H1 (cell line): ENCODE data around the gene FAM163A. TPM values are rescaled to one million over a fixed set of nuclear protein-coding genes. Genes with fewer than 3 reads are reported as not detected.

Source experiments
- CTCF ChIA-PET: fragments of 300-600 bp; sonication (Branson Sonifier 250); formaldehyde crosslinking; loops from one replicate; lab custom pipeline; 2021; ENCODE audit not compliant: partially characterized antibody; lab: Charles Lee
- POLR2A ChIA-PET: fragments of 300-600 bp; sonication (Branson Sonifier 250); formaldehyde crosslinking; loops from one replicate; lab custom pipeline; 2021; ENCODE audit warnings: inconsistent platforms; ENCODE audit not compliant: partially characterized antibody; lab: Charles Lee
- DNase-seq, 2 experiments: peaks; one replicate each; pipeline versions ENCODE4 v3.0.0 to v3.0.0-alpha.2; 2010 to 2022; ENCODE audit warnings: low spot score in 2 of 2, low read depth in 1 of 2, mixed read lengths in 1 of 2
- FAIRE-seq: peaks from 2 replicates; lab custom pipeline; 2011; peaks lifted over from hg19 to GRCh38; lab: Jason Lieb, UNC
- H2AFZ ChIP-seq: 2 replicates; pipeline ENCODE4 v1.8.1; 2012; ENCODE audit warnings: low read length, inconsistent platforms
- H2AK5ac ChIP-seq: 2 replicates; pipeline ENCODE4 v1.6.1; 2013; ENCODE audit warnings: low read depth, low read length
- H2BK120ac ChIP-seq: replicated peaks from 2 replicates; pipeline ENCODE3; 2013; ENCODE audit warnings: low read depth, low read length, inconsistent platforms
- H2BK12ac ChIP-seq: 2 replicates; pipeline ENCODE4 v1.6.1; 2013; ENCODE audit warnings: low read depth, low read length
- H2BK15ac ChIP-seq: 2 replicates; pipeline ENCODE4 v1.6.1; 2013; ENCODE audit warnings: low read length
- H2BK20ac ChIP-seq: 2 replicates; pipeline ENCODE4 v1.6.1; 2013; ENCODE audit warnings: low read length
- H2BK5ac ChIP-seq: 2 replicates; pipeline ENCODE4 v1.6.1; 2013; ENCODE audit warnings: low read depth, low read length
- H3K14ac ChIP-seq: 2 replicates; pipeline ENCODE4 v1.6.1; 2013; ENCODE audit warnings: inconsistent platforms; ENCODE audit not compliant: insufficient read length
- H3K18ac ChIP-seq: 2 replicates; pipeline ENCODE4 v1.6.1; 2013; ENCODE audit warnings: low read length; ENCODE audit errors: extremely low read depth
- H3K23ac ChIP-seq: 2 replicates; pipeline ENCODE4 v1.6.1; 2013; ENCODE audit warnings: inconsistent platforms; ENCODE audit not compliant: insufficient read length
- H3K23me2 ChIP-seq: 2 replicates; pipeline ENCODE4 v1.6.1; 2013; ENCODE audit warnings: low read depth, low read length
- H3K27ac ChIP-seq: 2 replicates; pipeline ENCODE4 v1.6.1; 2011; ENCODE audit warnings: low read depth, low read length, inconsistent platforms
- H3K27me3 ChIP-seq, 4 experiments: replicated peaks in 1 of 4; 1 replicate in 1 of 4; 2 replicates in 3 of 4; pipeline versions ENCODE4 v1.6.1 to v1.8.1; 2011 to 2013; ENCODE audit warnings: low read length in 3 of 4, mild to moderate bottlenecking in 3 of 4, inconsistent platforms in 2 of 4, mixed read lengths in 2 of 4, moderate library complexity in 1 of 4; ENCODE audit not compliant: control insufficient read depth in 3 of 4, insufficient read depth in 3 of 4; ENCODE audit errors: extremely low read depth in 1 of 4
- H3K36me3 ChIP-seq, 4 experiments: 2 replicates each; pipeline versions ENCODE4 v1.6.1 to v1.8.1; 2011 to 2013; ENCODE audit warnings: mild to moderate bottlenecking in 4 of 4, low read length in 3 of 4, moderate library complexity in 2 of 4, control low read depth in 1 of 4, inconsistent platforms in 1 of 4; ENCODE audit not compliant: insufficient read depth in 4 of 4, control insufficient read depth in 2 of 4
- H3K4ac ChIP-seq: replicated peaks from 2 replicates; pipeline ENCODE3; 2013; ENCODE audit warnings: low read length, low read depth, mixed read lengths, inconsistent platforms; ENCODE audit not compliant: insufficient read length
- H3K4me1 ChIP-seq, 4 experiments: replicated peaks in 1 of 4; 1 replicate in 1 of 4; 2 replicates in 3 of 4; pipeline versions ENCODE4 v1.6.1 to v1.8.1; 2011 to 2013; ENCODE audit warnings: low read length in 3 of 4, inconsistent platforms in 2 of 4, mixed read lengths in 1 of 4; ENCODE audit not compliant: insufficient read depth in 4 of 4, control insufficient read depth in 3 of 4
- H3K4me2 ChIP-seq, 2 experiments: 2 replicates each; pipeline versions ENCODE4 v1.6.1 to v1.8.1; 2011 to 2013; ENCODE audit warnings: low read depth in 2 of 2, low read length in 2 of 2, control low read depth in 1 of 2, inconsistent platforms in 1 of 2, mild to moderate bottlenecking in 1 of 2; ENCODE audit not compliant: insufficient read depth in 1 of 2
- H3K4me3 ChIP-seq, 4 experiments: fragments of 200-600, 300-600 bp in 1 of 4; sonication (generic), shearing (Covaris generic), sonication (Bioruptor Twin) in 1 of 4; 2 replicates each; pipeline versions ENCODE4 v1.5.1 to v1.8.1; 2011 to 2016; ENCODE audit warnings: low read length in 4 of 4, low read depth in 3 of 4, control low read depth in 2 of 4, inconsistent platforms in 2 of 4, mild to moderate bottlenecking in 2 of 4, mixed read lengths in 1 of 4, moderate library complexity in 1 of 4; ENCODE audit not compliant: insufficient read depth in 2 of 4; ENCODE audit errors: extremely low read depth in 1 of 4
- H3K56ac ChIP-seq: replicated peaks from 2 replicates; pipeline ENCODE3; 2013; ENCODE audit warnings: low read depth, mild to moderate bottlenecking, mixed read lengths, low read length, inconsistent platforms; ENCODE audit not compliant: insufficient read length
- H3K79me1 ChIP-seq: 2 replicates; pipeline ENCODE4 v1.6.1; 2013; ENCODE audit warnings: low read depth, low read length, control low read depth
- H3K79me2 ChIP-seq, 2 experiments: 2 replicates each; pipeline versions ENCODE4 v1.6.1 to v1.8.1; 2012 to 2013; ENCODE audit warnings: low read length in 2 of 2, mild to moderate bottlenecking in 2 of 2, inconsistent platforms in 1 of 2; ENCODE audit not compliant: insufficient read depth in 2 of 2, control insufficient read depth in 1 of 2
- H3K9ac ChIP-seq, 4 experiments: replicated peaks in 1 of 4; 1 replicate in 1 of 4; 2 replicates in 3 of 4; pipeline versions ENCODE4 v1.6.1 to v1.8.1; 2011 to 2013; ENCODE audit warnings: low read depth in 3 of 4, low read length in 3 of 4, control low read depth in 2 of 4, mild to moderate bottlenecking in 2 of 4, moderate library complexity in 2 of 4, inconsistent platforms in 1 of 4; ENCODE audit errors: extremely low read depth in 1 of 4
- H3K9me3 ChIP-seq, 2 experiments: 2 replicates each; pipeline versions ENCODE4 v1.6.1 to v1.8.1; 2012 to 2013; ENCODE audit warnings: mild to moderate bottlenecking in 2 of 2, moderate library complexity in 2 of 2, control low read depth in 1 of 2, inconsistent platforms in 1 of 2, low read depth in 1 of 2, low read length in 1 of 2, mixed read lengths in 1 of 2; ENCODE audit not compliant: insufficient read depth in 2 of 2
- H4K20me1 ChIP-seq, 2 experiments: replicated peaks in 1 of 2; 2 replicates each; pipeline versions ENCODE3 to v1.8.1; 2011 to 2013; ENCODE audit warnings: inconsistent platforms in 2 of 2, low read length in 2 of 2, mild to moderate bottlenecking in 1 of 2; ENCODE audit not compliant: insufficient read depth in 2 of 2, control insufficient read depth in 1 of 2
- H4K5ac ChIP-seq: 2 replicates; pipeline ENCODE4 v1.6.1; 2013; ENCODE audit warnings: low read length, low read depth, mixed read lengths, inconsistent platforms; ENCODE audit not compliant: insufficient read length
- H4K8ac ChIP-seq: 2 replicates; pipeline ENCODE4 v1.8.0; 2013; ENCODE audit warnings: mild to moderate bottlenecking, moderate library complexity, low read length, inconsistent platforms; ENCODE audit not compliant: insufficient read depth; ENCODE audit errors: extremely low read depth
- H4K91ac ChIP-seq: replicated peaks from 2 replicates; pipeline ENCODE3; 2013; ENCODE audit warnings: low read length, mixed read lengths, inconsistent platforms; ENCODE audit not compliant: insufficient read length
- CHD2 ChIP-seq: IDR thresholded peaks from 2 replicates; pipeline ENCODE4 v1.6.1; 2012; ENCODE audit warnings: low read length, improper control_type of control experiment
- EP300 ChIP-seq, 2 experiments: IDR thresholded peaks; 1 replicate in 1 of 2; 2 replicates in 1 of 2; pipeline ENCODE4 v1.6.1; 2011 to 2012; ENCODE audit warnings: low read depth in 2 of 2, low read length in 2 of 2, mild to moderate bottlenecking in 2 of 2, borderline replicate concordance in 1 of 2, inconsistent platforms in 1 of 2, moderate library complexity in 1 of 2
- GTF2F1 ChIP-seq: IDR thresholded peaks from 2 replicates; pipeline ENCODE4 v1.6.1; 2012; ENCODE audit warnings: low read depth, low read length, improper control_type of control experiment, borderline replicate concordance
- POLR2A ChIP-seq, 2 experiments: IDR thresholded peaks; 1 replicate in 1 of 2; 2 replicates in 1 of 2; pipeline ENCODE4 v1.6.1; 2011; ENCODE audit warnings: low read depth in 2 of 2, low read length in 2 of 2, mild to moderate bottlenecking in 2 of 2; ENCODE audit errors: control extremely low read depth in 1 of 2
- POLR2AphosphoS5 ChIP-seq: IDR thresholded peaks from 2 replicates; pipeline ENCODE4 v1.6.1; 2011; ENCODE audit warnings: low read depth, low read length
- RNF2 ChIP-seq: fragments of 200-900, 300-1000 bp; sonication (generic); IDR thresholded peaks from 2 replicates; pipeline ENCODE4 v1.7.1; 2016; ENCODE audit warnings: borderline replicate concordance, low read depth, mild to moderate bottlenecking, antibody characterized with exemption, low read length; ENCODE audit not compliant: poor library complexity, severe bottlenecking; ENCODE audit errors: missing control alignments
- SP2 ChIP-seq: IDR thresholded peaks from 2 replicates; pipeline ENCODE4 v1.6.1; 2012; ENCODE audit warnings: mild to moderate bottlenecking, low read length, inconsistent platforms
- TAF1 ChIP-seq: IDR thresholded peaks from 2 replicates; pipeline ENCODE4 v1.6.1; 2011; ENCODE audit warnings: mild to moderate bottlenecking, low read depth, low read length
- WGBS, 2 experiments: shearing (Covaris generic) in 1 of 2; methylation state at CpG; one replicate each; pipeline versions ENCODE4 v1.1.6 to v1.1.7; 2013 to 2015; ENCODE audit warnings: low lambda C conversion rate in 2 of 2, mixed read lengths in 2 of 2, inconsistent platforms in 1 of 2, low coverage in 1 of 2, missing lambda C conversion rate in 1 of 2; ENCODE audit not compliant: insufficient replicate concordance in 2 of 2, insufficient coverage in 1 of 2, insufficient read length in 1 of 2; ENCODE audit errors: extremely low coverage in 1 of 2, missing lambda C conversion rate in 1 of 2; 5-methylcytosine and 5-hydroxymethylcytosine counted together
- polyA plus RNA-seq, 7 experiments: library from polyadenylated mRNA; depleted of rRNA in 3 of 7; stranded (reverse) in 5 of 7; unstranded in 2 of 7; fragments of >200 nt in 5 of 7; fragments of 200-250 nt in 2 of 7; gene quantifications; 1 replicate in 5 of 7; 2 replicates in 1 of 7; 4 replicates in 1 of 7; pipeline versions ENCODE4 v1.2.1 to v1.2.3, GENCODE V29; 2011 to 2013; ENCODE audit warnings: missing spikeins in 2 of 7, mixed read lengths in 2 of 7
- total RNA-seq: library from RNA; stranded (reverse); fragmentation: NEBNext Ultra II Directional; extraction: Animal tissue kit (Norgen Biotek cat#: 25700); gene quantifications from 2 replicates; pipeline ENCODE4 v1.2.1, GENCODE V29; 2021

Gene FAM163A
- total and polyA plus RNA-seq, 2 of the 8 experiments (the other 6 are each of a cell fraction or from before 2014, with no cell fraction given): 0.13 to 0.18 TPM

DNA sequence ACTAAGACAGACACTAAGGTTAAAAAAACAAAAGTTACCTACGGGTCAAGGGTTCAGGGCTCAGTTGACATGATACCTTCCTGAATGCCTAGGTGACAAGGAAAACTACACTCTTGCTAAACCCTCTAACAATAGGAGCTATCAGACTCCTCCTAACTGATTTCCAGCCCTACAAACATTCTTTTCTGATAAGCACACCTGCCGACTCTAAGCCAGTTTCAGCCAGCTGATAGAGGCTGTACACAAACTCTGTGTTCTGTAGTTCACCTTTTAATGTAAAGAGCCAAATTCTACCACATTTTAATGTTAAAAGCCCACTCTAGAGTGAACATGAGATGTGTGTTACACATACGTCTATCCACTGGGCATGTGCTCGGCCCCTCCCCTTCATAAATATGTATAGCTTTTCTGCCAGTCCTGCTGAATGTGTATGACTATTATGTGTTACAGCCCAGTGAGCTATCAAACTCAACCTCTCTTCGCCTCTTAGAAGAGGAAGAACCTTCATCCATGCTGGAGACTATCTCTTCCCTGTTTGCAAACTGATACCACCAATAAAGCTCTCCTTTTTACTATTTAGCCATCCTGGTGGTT lies 40.0 kb upstream of the FAM163A start:
- no peak overlapping the region for H2BK5ac ChIP-seq
- H3K18ac ChIP-seq: no peak overlapping the region
- no peak for DNase-seq
- H3K14ac ChIP-seq: no peak overlapping the region
- H3K4me2 ChIP-seq: no peak overlapping the region
- no peak overlapping the region for H4K91ac ChIP-seq
- no peaks in the 10 kb centered on the region for H3K27me3 ChIP-seq
- no peak overlapping the region for H4K8ac ChIP-seq
- no peak overlapping the region for H3K27ac ChIP-seq
- H3K79me2 ChIP-seq: no peaks in the 10 kb centered on the region
- no peak overlapping the region for H2BK15ac ChIP-seq
- POLR2A ChIA-PET: no interaction called here
- H3K9me3 ChIP-seq: no peaks in the 10 kb centered on the region
- no peak overlapping the region for H4K5ac ChIP-seq
- CTCF ChIA-PET: interaction anchor here (0.6 to 16.1 kb wide), 5 partner anchors 19 to 109 kb away, joined by 4 to 595 read pairs (median 7); no protein-coding TSS in a partner anchor
- no peak overlapping the region for H2BK120ac ChIP-seq
- H3K36me3 ChIP-seq: no peaks in the 10 kb centered on the region
- H3K9ac ChIP-seq: no peak overlapping the region
- H3K23ac ChIP-seq: no peak overlapping the region
- no peaks in the 10 kb centered on the region for H4K20me1 ChIP-seq
- H3K79me1 ChIP-seq: no peaks in the 10 kb centered on the region
- H3K56ac ChIP-seq: no peak overlapping the region
- H2AFZ ChIP-seq: no peak overlapping the region
- no peak overlapping the region for H2BK12ac ChIP-seq
- H3K23me2 ChIP-seq: no peaks in the 10 kb centered on the region
- H2AK5ac ChIP-seq: no peak overlapping the region
- 85% methylated on average over 5 of the region's 5 CpGs; no CpG with 5 or more reads in 1 of the 2 experiments for WGBS, 2 experiments
- H3K4me3 ChIP-seq: no peak overlapping the region
- FAIRE-seq: no peak
- H2BK20ac ChIP-seq: no peak overlapping the region
- H3K4ac ChIP-seq: no peak overlapping the region
- no peaks in the 10 kb centered on the region for H3K4me1 ChIP-seq
- TF ChIP-seq GTF2F1 (no peak), CHD2 (no peak), RNF2 (no peak), POLR2AphosphoS5 (no peak), SP2 (no peak), EP300 (IDR thresholded peaks at IDR 0.05; ENCODE audit: borderline replicate concordance in 1 of 2, low read depth in 2 of 2, low read length in 2 of 2) (no peak), POLR2A (IDR thresholded peaks at IDR 0.05; ENCODE audit: control extremely low read depth in 1 of 2, low read depth in 2 of 2, low read length in 2 of 2) (no peak), TAF1 (no peak)
